ENCODE results near the gene CA4.
"Not testable (repeated sequence)": the region's sequence is repeated elsewhere in the genome, so short reads cannot be mapped to it uniquely, and the experiment has no call there.

The CA4 gene

DNA sequence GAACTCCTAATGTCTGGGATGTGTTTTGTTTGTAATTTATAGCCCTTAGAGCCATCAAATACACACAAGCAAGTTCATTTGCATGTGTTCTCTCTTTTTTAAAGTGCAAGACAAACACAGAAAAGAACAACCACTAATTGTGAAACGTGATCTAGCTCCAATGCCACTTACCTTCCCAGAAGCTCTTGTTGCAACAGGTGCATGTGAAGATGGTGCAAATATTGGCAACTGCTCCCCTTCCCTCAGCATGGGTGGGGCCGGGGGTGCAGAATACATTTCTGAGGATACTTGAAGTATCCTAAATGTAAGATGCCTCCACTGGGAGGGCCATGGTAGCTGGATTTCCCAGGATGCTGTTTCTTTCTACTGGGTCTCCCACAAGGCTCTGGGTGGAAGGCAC is 28.4 kb downstream of the CA4 start:
- FAIRE-seq: not testable (repeated sequence)

DNA sequence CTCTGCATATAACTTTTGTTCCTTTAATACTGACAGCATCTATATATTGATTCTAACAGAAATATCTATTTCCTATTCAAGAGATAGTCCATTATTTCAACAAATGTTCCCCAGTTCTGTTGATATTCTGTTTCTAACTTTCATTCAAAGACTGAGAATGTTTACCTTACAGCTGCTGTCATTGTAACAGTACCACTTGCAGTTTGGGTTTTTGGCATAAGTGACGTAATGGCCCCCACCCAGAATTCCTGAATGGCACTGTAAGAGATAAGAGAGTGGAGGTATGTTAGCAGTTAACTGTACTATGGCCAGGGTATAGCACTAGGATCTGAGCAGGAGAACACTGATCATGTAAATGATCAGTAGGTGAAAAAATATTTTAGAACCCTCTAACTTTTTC is 30.6 kb downstream of the CA4 start:
- FAIRE-seq: not testable (repeated sequence)

DNA sequence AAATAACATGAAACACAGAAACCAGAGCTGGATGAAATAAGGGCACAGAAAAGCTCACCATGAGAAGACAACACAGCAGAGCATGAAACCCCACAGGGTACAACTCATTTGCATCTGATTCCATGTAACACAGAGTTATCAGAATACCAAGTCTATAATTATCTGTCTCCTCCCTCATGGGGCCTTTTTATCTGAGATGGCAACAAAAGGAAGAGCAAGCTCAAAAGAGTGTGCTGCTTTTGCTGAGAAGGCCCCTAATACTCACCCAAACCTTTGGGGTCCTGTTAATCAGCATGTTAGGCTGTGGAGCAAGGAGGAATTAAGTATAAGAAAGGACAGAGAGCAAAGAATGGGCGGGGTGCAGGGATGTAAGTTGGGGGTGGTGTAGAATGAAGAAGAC is 36.6 kb downstream of the CA4 start:
- not testable (repeated sequence) for FAIRE-seq

DNA sequence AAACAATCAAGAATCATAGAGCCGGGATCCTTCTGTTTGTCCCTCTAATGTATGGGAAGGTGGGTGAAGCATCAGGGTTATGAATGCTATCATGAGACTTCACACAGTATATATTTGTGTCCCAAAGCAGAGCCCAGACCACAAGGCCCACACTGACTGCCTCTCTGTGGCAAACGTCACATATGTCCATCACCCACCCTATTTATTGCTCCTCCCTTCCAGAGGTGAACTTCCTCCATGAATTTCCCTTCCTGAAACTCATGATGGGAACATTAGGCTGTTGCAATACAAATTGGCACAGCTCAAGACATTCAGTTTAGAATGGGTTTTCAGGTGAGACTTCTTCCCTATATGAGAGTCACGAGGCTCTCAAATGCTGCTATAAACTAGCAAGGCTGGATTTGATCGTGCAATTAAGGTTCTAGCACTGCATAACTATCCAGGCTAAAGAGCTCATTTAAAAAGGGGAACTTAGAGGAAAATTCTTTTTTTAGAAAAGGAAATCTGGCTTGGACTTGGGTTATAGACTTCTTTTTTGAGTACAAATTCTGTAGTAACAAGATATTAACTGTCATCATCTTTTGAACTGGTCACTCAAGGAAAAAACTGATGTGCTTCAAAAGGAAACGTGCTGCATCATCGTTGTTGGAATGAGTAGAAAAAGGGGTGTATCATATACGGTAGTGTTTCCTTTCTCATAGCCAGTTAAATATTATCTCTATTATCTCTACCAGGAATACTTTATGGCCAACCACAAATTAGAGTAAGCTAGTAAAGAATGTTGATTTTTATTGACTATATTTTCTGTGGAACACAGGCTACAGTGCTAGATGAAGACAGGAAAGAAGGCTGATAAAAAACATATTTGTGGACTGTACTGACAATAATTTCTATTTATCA is 37.3 kb downstream of the CA4 start:
- FAIRE-seq: not testable (repeated sequence)

DNA sequence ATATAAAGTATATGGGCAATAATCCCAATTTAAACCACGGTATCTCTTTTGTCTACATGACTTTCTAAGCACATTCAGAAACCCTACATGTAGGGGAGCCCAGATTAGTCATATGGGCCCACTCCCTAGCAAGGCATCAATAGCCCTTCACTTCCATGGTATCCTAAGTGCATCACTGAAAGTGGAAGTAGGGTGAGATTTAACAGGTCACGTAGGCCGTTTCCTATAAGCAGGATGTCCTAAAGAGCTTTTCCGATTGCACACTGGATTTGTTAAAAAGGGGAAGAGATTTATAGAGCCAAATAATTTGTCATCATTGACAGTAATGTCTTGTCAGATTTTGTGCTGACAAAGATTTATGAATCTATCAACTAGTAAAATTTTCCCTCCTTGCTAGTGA is 39.0 kb downstream of the CA4 start:
- FAIRE-seq: no peak

DNA sequence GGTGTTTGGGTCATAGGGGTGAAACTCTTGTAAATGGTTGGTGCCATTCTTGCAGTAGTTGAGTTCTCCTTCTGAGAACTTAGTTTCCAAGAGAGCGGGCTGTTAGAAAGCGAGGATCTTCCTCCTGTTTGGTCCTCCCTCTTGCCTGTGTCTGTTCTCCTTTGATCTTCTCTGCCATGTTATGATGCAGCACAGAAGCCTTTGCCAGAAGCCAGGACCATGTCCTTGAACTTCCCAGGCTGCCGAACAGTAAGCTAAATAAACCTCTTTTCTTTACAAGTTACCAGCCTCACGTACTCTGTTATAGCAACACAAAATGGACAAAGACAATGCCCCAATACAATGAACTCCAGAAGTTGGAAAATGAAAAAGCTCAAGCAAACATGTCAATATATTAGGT is 40.3 kb downstream of the CA4 start:
- FAIRE-seq: not testable (repeated sequence)

DNA sequence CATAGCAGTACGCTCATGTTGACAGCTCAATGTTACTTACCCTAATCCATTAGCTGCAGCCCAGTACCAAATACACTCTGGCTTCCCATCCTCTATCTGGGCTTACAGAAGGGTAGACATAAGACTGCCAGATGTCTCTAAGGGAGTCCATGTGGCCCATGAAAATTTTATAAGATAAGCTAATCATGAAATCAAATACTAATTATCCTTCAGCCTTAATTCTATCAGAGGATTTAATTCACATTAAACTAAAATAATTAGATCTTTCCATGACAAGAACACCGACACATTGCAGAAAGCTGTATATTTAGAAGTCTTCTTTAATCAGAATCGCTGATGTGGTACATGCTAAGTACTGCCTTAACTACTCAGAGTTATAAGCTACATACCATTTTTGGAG is 43.3 kb downstream of the CA4 start:
- not testable (repeated sequence) for FAIRE-seq

DNA sequence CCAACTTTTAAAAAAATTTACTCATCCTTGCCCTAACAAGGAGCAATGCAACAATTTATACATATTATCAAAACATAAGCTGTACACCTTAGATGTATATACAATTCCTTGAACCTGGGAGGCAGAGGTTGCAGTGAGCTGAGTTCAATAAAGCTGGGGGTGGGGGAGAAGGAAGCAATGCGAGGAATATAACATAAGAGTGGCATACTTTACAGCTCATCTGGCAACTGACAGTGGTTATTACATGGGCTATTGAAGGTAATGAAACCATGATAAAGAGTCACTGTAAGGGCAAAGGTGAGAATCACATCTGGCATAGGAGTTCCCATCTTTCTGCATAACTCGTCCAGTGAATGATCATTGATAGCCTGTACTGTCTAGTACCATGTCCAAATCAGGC is 43.7 kb downstream of the CA4 start:
- no peak for FAIRE-seq

DNA sequence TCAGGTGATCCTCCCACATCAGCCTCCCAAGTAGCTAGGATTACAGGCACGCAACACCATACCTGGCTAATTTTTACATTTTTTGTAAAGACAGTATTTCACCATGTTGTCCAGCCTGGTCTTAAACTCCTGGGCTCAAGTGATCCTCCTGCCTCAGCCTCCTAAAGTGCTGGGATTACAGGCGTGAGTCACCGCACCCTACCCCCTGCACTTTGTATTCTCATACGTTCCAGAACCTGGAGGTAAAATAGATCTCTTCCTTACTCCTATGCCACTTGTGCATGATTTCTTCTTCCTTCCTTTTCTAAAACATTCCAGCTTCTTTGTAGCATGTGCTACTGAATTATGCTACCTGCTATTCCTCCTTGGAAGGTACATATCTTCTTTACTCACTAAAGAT is 44.4 kb downstream of the CA4 start:
- not testable (repeated sequence) for FAIRE-seq

DNA sequence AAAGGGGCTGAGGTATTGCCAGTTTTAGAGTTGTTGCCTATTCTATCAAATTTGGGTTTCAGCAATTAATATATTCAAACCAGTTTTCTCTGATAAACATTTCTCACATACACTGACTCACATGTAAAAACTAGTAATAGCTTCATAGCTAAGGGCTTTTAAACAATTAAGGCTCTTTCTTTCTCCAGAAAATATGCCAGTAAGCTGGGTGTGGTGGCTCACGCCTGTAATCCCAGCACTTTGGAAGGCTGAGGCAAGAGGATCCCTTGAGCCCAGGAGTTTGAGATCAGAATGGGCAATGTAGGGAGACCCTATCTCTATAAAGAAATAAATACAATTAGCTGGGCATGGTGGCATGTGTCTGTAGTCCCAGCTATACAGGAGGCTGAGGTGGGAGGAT is 48.9 kb downstream of the CA4 start:
- FAIRE-seq: not testable (repeated sequence)

DNA sequence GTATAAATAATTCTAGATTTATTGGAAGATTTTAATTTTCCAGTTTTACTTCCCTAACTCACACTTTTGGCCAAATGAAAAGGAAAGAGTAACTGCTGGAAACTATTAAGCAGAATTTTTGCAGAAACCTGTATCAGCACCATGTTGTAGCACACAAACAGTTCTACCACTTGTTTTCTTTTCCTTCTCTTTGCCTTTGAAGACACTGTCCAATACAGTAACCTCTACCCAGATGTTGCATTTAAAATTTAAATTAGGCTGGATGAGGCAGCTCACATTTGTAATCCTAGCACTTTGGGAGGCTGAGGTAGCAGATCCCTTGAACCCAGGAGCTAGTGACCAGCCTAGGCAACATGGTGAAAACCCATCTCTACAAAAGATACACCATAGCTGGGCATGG is 56.0 kb downstream of the CA4 start:
- not testable (repeated sequence) for FAIRE-seq

DNA sequence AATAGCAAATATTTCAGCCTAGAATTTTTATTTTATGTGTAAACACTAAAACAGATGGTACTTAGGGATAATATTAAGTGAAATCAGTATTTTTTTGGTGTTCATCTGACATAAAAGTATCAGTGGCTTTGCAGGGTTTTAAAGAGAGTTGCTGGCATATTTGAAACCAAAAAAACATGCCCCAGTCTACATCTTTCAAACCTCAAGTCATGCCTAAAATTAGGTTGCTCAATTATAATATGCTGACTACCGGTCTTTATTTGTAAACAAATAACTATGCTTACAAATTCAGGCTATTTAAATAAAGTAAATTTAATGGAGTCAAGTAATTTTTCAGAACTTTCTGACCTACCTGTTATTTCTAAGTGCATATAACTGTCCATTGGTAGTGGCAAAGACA is 58.5 kb downstream of the CA4 start:
- FAIRE-seq: not testable (repeated sequence)

All from islet of Langerhans (tissue), 1 donor.